SH-SY5Y (cell line): ENCODE data around the gene PTPRO.

ENCODE experiments used
- GATA2 ChIP-seq: IDR thresholded peaks from 2 replicates; pipeline ENCODE4 v1.6.1; 2011; ENCODE audit warnings: mild to moderate bottlenecking, low read depth, low read length
- GATA3 ChIP-seq: IDR thresholded peaks from 2 replicates; pipeline ENCODE4 v1.6.1; 2011; ENCODE audit warnings: low read depth, mild to moderate bottlenecking, low read length, moderate library complexity

- TF ChIP-seq GATA3 (no peak), GATA2 (no peak)
Measured at GRCh38 chr12:15417691-15418090, 95.4 kb downstream of the PTPRO start.
